K562 (cell line): Measurements from ENCODE around the gene AGPAT4. TPM values are rescaled to one million over a fixed set of nuclear protein-coding genes. Genes with fewer than 3 reads are reported as not detected.

Source experiments
- ATAC-seq: fragments of 200-7000 bp; cut with Tn5 transposase; 3 replicates; pipeline ENCODE4 v1.9.1; 2020; ENCODE audit warnings: moderate library complexity
- BruUV-seq: library from RNA; stranded (reverse); fragments of 400-500 nt; replicated peaks from 2 replicates; lab custom pipeline; 2021; lab: Mats Ljungman, UMichigan
- CTCF ChIA-PET: fragments of 300-600 bp; formaldehyde crosslinking; extraction: SDS; loops from one replicate; lab custom pipeline; 2021; ENCODE audit warnings: low intra/inter-chr PET ratio; lab: Yijun Ruan, JAX
- POLR2A ChIA-PET: fragments of 300-600, 350-650 bp; sonication (Branson Sonifier 250); formaldehyde crosslinking; extraction: SDS; loops from one replicate; lab custom pipeline; 2021; ENCODE audit warnings: antibody characterized with exemption, inconsistent platforms; lab: Yijun Ruan, JAX
- DNase-seq, 4 experiments: peaks; one replicate each; pipeline versions ENCODE4 v3.0.0 to v3.0.0-alpha.2; 2011 to 2018; ENCODE audit warnings: low spot score in 3 of 4, mixed read lengths in 3 of 4; ENCODE audit errors: extremely low read depth in 1 of 4
- FAIRE-seq: peaks from 2 replicates; lab custom pipeline; 2011; peaks lifted over from hg19 to GRCh38; lab: Jason Lieb, UNC
- H2AFZ ChIP-seq: 2 replicates; pipeline ENCODE4 v1.6.0; 2011; ENCODE audit warnings: low read depth, low read length, control low read depth, inconsistent platforms
- H3K27ac ChIP-seq: fragments of 200-600 bp; 3 replicates; pipeline ENCODE4 v1.8.0; 2011; ENCODE audit warnings: low read depth, mild to moderate bottlenecking, control low read depth, inconsistent platforms, low read length, moderate library complexity, mixed read lengths; ENCODE audit errors: extremely low read depth
- H3K27me3 ChIP-seq, 2 experiments: fragments of 300-600 bp in 1 of 2; 2 replicates in 1 of 2; 3 replicates in 1 of 2; pipeline versions ENCODE4 v1.6.0 to v1.8.0; 2011; ENCODE audit warnings: inconsistent platforms in 2 of 2, low read length in 2 of 2, mild to moderate bottlenecking in 1 of 2, mixed read lengths in 1 of 2, moderate library complexity in 1 of 2; ENCODE audit not compliant: control insufficient read depth in 2 of 2, insufficient read depth in 2 of 2
- H3K36me3 ChIP-seq: fragments of 300-600 bp; 3 replicates; pipeline ENCODE4 v1.8.0; 2011; ENCODE audit warnings: mild to moderate bottlenecking, low read length, inconsistent platforms; ENCODE audit not compliant: control insufficient read depth, insufficient read depth
- H3K4me1 ChIP-seq, 2 experiments: fragments of 200-600 bp in 1 of 2; replicated peaks in 1 of 2; 2 replicates in 1 of 2; 3 replicates in 1 of 2; pipeline versions ENCODE4 v1.5.1 to v1.8.0; 2011; ENCODE audit warnings: inconsistent platforms in 2 of 2, low read length in 2 of 2, mild to moderate bottlenecking in 1 of 2, mixed read lengths in 1 of 2, moderate library complexity in 1 of 2; ENCODE audit not compliant: control insufficient read depth in 2 of 2, insufficient read depth in 2 of 2
- H3K4me2 ChIP-seq: 2 replicates; pipeline ENCODE4 v1.6.1; 2011; ENCODE audit warnings: low read length, control low read depth, inconsistent platforms, mixed read lengths; ENCODE audit not compliant: insufficient read depth
- H3K4me3 ChIP-seq: fragments of 200-600 bp; sonication (generic), shearing (Covaris generic); 2 replicates; pipeline ENCODE4 v1.5.1; 2016; ENCODE audit warnings: control low read depth, inconsistent platforms
- H3K79me2 ChIP-seq: fragments of 200-600 bp; 3 replicates; pipeline ENCODE4 v1.8.0; 2011; ENCODE audit warnings: low read length, inconsistent platforms; ENCODE audit not compliant: control insufficient read depth, insufficient read depth
- H3K9ac ChIP-seq, 2 experiments: 2 replicates each; pipeline versions ENCODE4 v1.6.0 to v1.6.1; 2011; ENCODE audit warnings: low read depth in 2 of 2, low read length in 2 of 2, control low read depth in 1 of 2, inconsistent platforms in 1 of 2, mild to moderate bottlenecking in 1 of 2, mixed read lengths in 1 of 2; ENCODE audit not compliant: insufficient read depth in 1 of 2
- H3K9me1 ChIP-seq: one replicate; pipeline ENCODE4 v1.6.0; 2011; ENCODE audit warnings: inconsistent platforms, mild to moderate bottlenecking, low read length, moderate library complexity; ENCODE audit not compliant: control insufficient read depth, insufficient read depth
- H3K9me3 ChIP-seq: replicated peaks from 2 replicates; pipeline ENCODE4 v1.5.1; 2011; ENCODE audit warnings: low read depth, low read length, inconsistent platforms; ENCODE audit not compliant: control insufficient read depth, insufficient read depth
- H4K20me1 ChIP-seq: replicated peaks from 2 replicates; pipeline ENCODE4 v1.6.1; 2011; ENCODE audit warnings: low read length, inconsistent platforms, mixed read lengths; ENCODE audit not compliant: control insufficient read depth, insufficient read depth
- BHLHE40 ChIP-seq: IDR thresholded peaks from 2 replicates; pipeline ENCODE4 v1.6.1; 2011; ENCODE audit warnings: low read length, improper control_type of control experiment
- CC2D1A ChIP-seq: fragments of 450-650 bp; IDR thresholded peaks from 2 replicates; pipeline ENCODE4 v1.6.1; 2017; ENCODE audit warnings: mild to moderate bottlenecking
- HDAC2 ChIP-seq: fragments of 450-650 bp; IDR thresholded peaks from 2 replicates; pipeline ENCODE4 v1.6.1; 2016; ENCODE audit warnings: mild to moderate bottlenecking
- MAX ChIP-seq: sonication (generic); formaldehyde crosslinking; IDR thresholded peaks from 2 replicates; pipeline ENCODE4 v1.9.0; 2022; ENCODE audit warnings: mild to moderate bottlenecking, missing genetic modification reagents
- MTA3 ChIP-seq: fragments of 450-650 bp; formaldehyde crosslinking; IDR thresholded peaks from 2 replicates; pipeline ENCODE4 v1.6.1; 2017; ENCODE audit warnings: mild to moderate bottlenecking, borderline replicate concordance
- NFE2 ChIP-seq: IDR thresholded peaks from 2 replicates; pipeline ENCODE4 v1.6.1; 2014; ENCODE audit warnings: antibody characterized with exemption, low read depth
- RCOR1 ChIP-seq, 2 experiments: IDR thresholded peaks; 2 replicates each; pipeline ENCODE4 v1.6.1; 2012; ENCODE audit warnings: low read depth in 2 of 2, low read length in 2 of 2, borderline replicate concordance in 1 of 2, improper control_type of control experiment in 1 of 2
- SPI1 ChIP-seq: IDR thresholded peaks from 2 replicates; pipeline ENCODE4 v1.6.1; 2011; ENCODE audit warnings: low read depth, low read length, control low read depth, borderline replicate concordance
- ZBTB26 ChIP-seq: fragments of 450-650 bp; formaldehyde crosslinking; IDR thresholded peaks from 2 replicates; pipeline ENCODE4 v1.4.0; 2022; ENCODE audit warnings: missing genetic modification characterization
- ZNF408 ChIP-seq: fragments of 250-450 bp; sonication (Bioruptor Pico); IDR thresholded peaks from 2 replicates; pipeline ENCODE4 v1.4.0; 2020; ENCODE audit warnings: low read depth, mild to moderate bottlenecking, moderate library complexity
- ZNF511 ChIP-seq: sonication (generic); formaldehyde crosslinking; IDR thresholded peaks from 2 replicates; pipeline ENCODE4 v1.8.0; 2022; ENCODE audit warnings: mild to moderate bottlenecking, missing genetic modification reagents
- WGBS: fragments of 100-300 bp; shearing (Covaris generic); methylation state at CpG from one replicate; pipeline ENCODE4 v1.1.6; 2016; ENCODE audit warnings: low coverage, mixed read lengths; ENCODE audit not compliant: insufficient coverage; ENCODE audit errors: missing lambda C conversion rate; 5-methylcytosine and 5-hydroxymethylcytosine counted together
- in situ Hi-C: fragments of 300-500 bp; cut with MboI; formaldehyde crosslinking; loops from 4 replicates; pipeline ENCODE4 v1.15.0; 2018; ENCODE audit warnings: inconsistent platforms, mixed read lengths
- intact Hi-C: fragments of 100-400 bp; cut with micrococcal nuclease; formaldehyde crosslinking; loops from 2 replicates; pipeline ENCODE4 v1.14.2; 2022
- polyA plus RNA-seq, 8 experiments: library from polyadenylated mRNA; depleted of rRNA in 4 of 8; stranded (reverse) in 5 of 8; unstranded in 3 of 8; fragments of >200 nt; fragmentation: Nextera tagmentation in 2 of 8; fragmentation: Illumina TruSeq in 1 of 8; extraction: Ambion mirVana in 2 of 8; extraction: Trizol in 1 of 8; gene quantifications; 2 replicates each; pipeline versions ENCODE4 v1.2.1 to v1.2.3, GENCODE V29; 2011 to 2014; ENCODE audit warnings: inconsistent platforms in 1 of 8, missing spikeins in 1 of 8
- total RNA-seq, 7 experiments: library from RNA; depleted of rRNA in 6 of 7; stranded (reverse); fragments of >200 nt in 6 of 7; fragmentation: Illumina TruSeq in 2 of 7; extraction: Trizol in 2 of 7; gene quantifications; 2 replicates each; pipeline versions ENCODE4 v1.2.1 to v1.2.3, GENCODE V29; 2011 to 2021; ENCODE audit warnings: low replicate concordance in 1 of 7

Gene AGPAT4
- total and polyA plus RNA-seq, 9 of the 15 experiments (the other 6 are each of a cell fraction or from before 2014, with no cell fraction given): 2.2 to 15.0 (median 5.7) TPM

- H3K9ac ChIP-seq: peak overlapping the region; percentile 62 to 83; a peak in 3 of 4 replicates
- peak overlapping the region; percentile 89 for H3K27ac ChIP-seq
- no peaks in the 10 kb centered on the region for H3K27me3 ChIP-seq
- TF ChIP-seq ZNF408 (CRISPR knock-in tag) (no peak), ZBTB26 (CRISPR knock-in tag) (no peak), HDAC2 (0 out of 2 replicates have a peak, but pooled peaks have one; percentile 49), MAX (CRISPR knock-in tag) (0 out of 2 replicates have a peak, but pooled peaks have one; percentile 62), ZNF511 (CRISPR knock-in tag) (0 out of 2 replicates have a peak, but pooled peaks have one; percentile 18), MTA3 (no peak; the same call in 1 of the 2 replicates), CC2D1A (no peak; the same call in 1 of the 2 replicates), SPI1 (peak; percentile 47; the same call in 1 of the 2 replicates), NFE2 (peak; percentile 38), BHLHE40 (no peak; the same call in 1 of the 2 replicates), RCOR1 (IDR thresholded peaks at IDR 0.05; ENCODE audit: borderline replicate concordance in 1 of 2, low read depth in 2 of 2, low read length in 2 of 2) (peak in 1 of 2 experiments; percentile 32; a peak in 1 of 4 replicates)
These were observed 48.2 kb downstream of the AGPAT4 start for GRCh38 chr6:161225681-161226008.

More at GRCh38 chr6:161225681-161226008, 48.2 kb downstream of the AGPAT4 start:
- H3K9me3 ChIP-seq: peaks cover 14% of the 10 kb centered on the region
- ChIA-PET CTCF (no interaction called here), POLR2A (interaction anchor here (0.8 to 4.4 kb wide), 7 partner anchors 11 to 48 kb away, joined by 3 to 45 read pairs (median 5); partner anchors contain the start of gene AGPAT4)
- peak overlapping the region; percentile 0; the same call in 1 of the 2 replicates for H3K4me3 ChIP-seq
- peaks cover 24 to 55% of the 10 kb centered on the region in 2 experiments for H3K4me1 ChIP-seq
- ATAC-seq (peak; percentile 42), FAIRE-seq (no peak), DNase-seq (no peak)
- intact Hi-C loops: loop anchor here (5.0 kb wide), 1 partner anchor 233 kb away; the partner anchor contains the start of gene MAP3K4
- no TSS peak for BruUV-seq
- H4K20me1 ChIP-seq: no peaks in the 10 kb centered on the region
- no peaks in the 10 kb centered on the region for H3K79me2 ChIP-seq
- H3K9me1 ChIP-seq: no peaks in the 10 kb centered on the region
- 8% methylated on average over 8 of the region's 8 CpGs for WGBS
- in situ Hi-C loops: no loop called here
- H3K4me2 ChIP-seq: peak overlapping the region; percentile 83
- peak overlapping the region; percentile 92 for H2AFZ ChIP-seq
- peaks cover 3% of the 10 kb centered on the region; the same call in 1 of the 3 replicates for H3K36me3 ChIP-seq
